Measurements from ENCODE around the gene CCDC57.
A peak's percentile ranks its signal among the peaks of the same experiment; 100 is the strongest.

The CCDC57 gene

GRCh38 chr17:82080048-82080788 is 132.4 kb downstream of the CCDC57 start:
- Histone ChIP-seq H3K36me3 (ENCODE audit: control insufficient read depth in 5 of 5, insufficient read depth in 5 of 5, low read length in 5 of 5) (peaks cover 0 to 68% (median 61%) of the 10 kb centered on the region in 5 donors), H3K4me3 (ENCODE audit: low read depth in 1 of 5, low read length in 5 of 5) (no peak overlapping the region), H3K27me3 (ENCODE audit: control insufficient read depth in 5 of 5, insufficient read depth in 4 of 5, low read length in 5 of 5) (no peaks in the 10 kb centered on the region)

DNA sequence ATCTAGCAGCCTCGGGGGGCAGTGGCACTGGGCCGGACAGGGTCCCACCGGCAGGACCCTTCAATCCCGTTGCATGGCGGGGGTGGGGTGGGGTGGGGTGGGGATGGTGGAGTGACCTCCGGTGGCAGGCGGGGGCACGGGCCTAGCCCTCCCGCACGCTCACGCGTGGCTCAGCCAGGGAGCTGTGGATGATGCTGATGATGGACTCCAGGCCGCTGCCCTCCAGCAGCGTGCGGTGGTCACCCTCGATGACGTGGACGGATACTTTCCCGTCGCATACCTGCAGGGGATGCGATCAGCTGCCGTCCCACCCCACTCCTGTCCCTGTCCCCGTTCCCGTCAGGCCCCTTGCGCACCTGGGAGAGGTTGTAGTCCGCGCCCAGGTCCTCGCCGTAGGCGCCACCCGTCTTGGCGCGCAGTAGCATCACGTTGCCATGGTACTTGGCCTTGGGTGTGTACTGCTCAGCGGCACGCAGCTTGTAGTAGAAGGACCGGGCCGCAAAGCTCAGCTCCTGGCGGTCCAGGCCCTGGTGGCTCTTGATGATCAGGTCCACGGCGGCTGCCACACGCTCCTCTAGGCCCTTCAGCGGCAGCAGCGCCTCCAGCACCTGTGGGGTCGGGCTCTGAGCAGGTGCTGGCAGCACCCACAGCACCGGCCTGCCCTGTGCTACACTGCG is 133.5 kb downstream of the CCDC57 start:
- H3K9ac ChIP-seq (ENCODE audit: low read length in 5 of 5) = no peak overlapping the region
- H3K4me1 ChIP-seq (ENCODE audit: control insufficient read depth in 5 of 5, insufficient read depth in 5 of 5, low read length in 5 of 5) = peaks cover 0 to 15% (median 7%) of the 10 kb centered on the region in 5 donors
- no peak overlapping the region for H3K27ac ChIP-seq (ENCODE audit: low read depth, low read length)
- H3K27me3 ChIP-seq (ENCODE audit: control insufficient read depth in 5 of 5, insufficient read depth in 4 of 5, low read length in 5 of 5) = no peaks in the 10 kb centered on the region
- no peaks in the 10 kb centered on the region for H3K9me3 ChIP-seq (ENCODE audit: control insufficient read depth in 5 of 5, low read length in 5 of 5)
- H3K4me3 ChIP-seq (ENCODE audit: low read depth in 1 of 5, low read length in 5 of 5) = no peak overlapping the region
- peaks cover 0 to 58% (median 50%) of the 10 kb centered on the region in 5 donors for H3K36me3 ChIP-seq (ENCODE audit: control insufficient read depth in 5 of 5, insufficient read depth in 5 of 5, low read length in 5 of 5)

More at GRCh38 chr17:82080048-82080788, 132.4 kb downstream of the CCDC57 start:
- Histone ChIP-seq H3K9me3 (ENCODE audit: control insufficient read depth in 5 of 5, low read length in 5 of 5) (no peaks in the 10 kb centered on the region), H3K9ac (ENCODE audit: low read length in 5 of 5) (no peak overlapping the region), H3K27ac (ENCODE audit: low read depth, low read length) (no peak overlapping the region), H3K4me1 (ENCODE audit: control insufficient read depth in 5 of 5, insufficient read depth in 5 of 5, low read length in 5 of 5) (peaks cover 0 to 18% (median 7%) of the 10 kb centered on the region in 5 donors)

DNA sequence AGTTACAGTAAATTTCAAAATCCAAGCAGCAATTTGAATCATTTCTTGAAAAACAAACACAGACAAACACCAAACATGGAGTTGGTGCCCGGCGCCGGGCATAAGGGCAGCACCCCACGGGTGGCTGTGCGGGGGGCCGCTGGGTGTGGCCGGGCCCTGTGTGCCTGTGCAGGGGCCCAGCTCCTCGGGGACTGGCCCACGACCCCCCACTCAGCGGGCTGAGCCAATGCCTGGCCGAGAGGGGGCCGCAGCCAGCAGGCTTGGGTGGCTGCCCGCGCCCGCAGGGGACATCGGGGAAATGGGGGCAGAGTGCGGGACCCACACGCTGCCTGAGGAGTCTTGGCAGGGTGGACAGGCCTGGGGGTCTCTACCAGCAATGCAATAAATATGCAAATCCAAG is 134.2 kb downstream of the CCDC57 start:
- H3K4me1 ChIP-seq (ENCODE audit: control insufficient read depth in 5 of 5, insufficient read depth in 5 of 5, low read length in 5 of 5) = peaks cover 0 to 15% (median 5%) of the 10 kb centered on the region in 5 donors
- H3K9me3 ChIP-seq (ENCODE audit: control insufficient read depth in 5 of 5, low read length in 5 of 5) = no peaks in the 10 kb centered on the region
- H3K9ac ChIP-seq (ENCODE audit: low read length in 5 of 5) = no peak overlapping the region
- no peak overlapping the region for H3K4me3 ChIP-seq (ENCODE audit: low read depth in 1 of 5, low read length in 5 of 5)
- no peaks in the 10 kb centered on the region for H3K27me3 ChIP-seq (ENCODE audit: control insufficient read depth in 5 of 5, insufficient read depth in 4 of 5, low read length in 5 of 5)
- H3K27ac ChIP-seq (ENCODE audit: low read depth, low read length) = no peak overlapping the region
- peaks cover 0 to 50% (median 43%) of the 10 kb centered on the region in 5 donors for H3K36me3 ChIP-seq (ENCODE audit: control insufficient read depth in 5 of 5, insufficient read depth in 5 of 5, low read length in 5 of 5)

DNA sequence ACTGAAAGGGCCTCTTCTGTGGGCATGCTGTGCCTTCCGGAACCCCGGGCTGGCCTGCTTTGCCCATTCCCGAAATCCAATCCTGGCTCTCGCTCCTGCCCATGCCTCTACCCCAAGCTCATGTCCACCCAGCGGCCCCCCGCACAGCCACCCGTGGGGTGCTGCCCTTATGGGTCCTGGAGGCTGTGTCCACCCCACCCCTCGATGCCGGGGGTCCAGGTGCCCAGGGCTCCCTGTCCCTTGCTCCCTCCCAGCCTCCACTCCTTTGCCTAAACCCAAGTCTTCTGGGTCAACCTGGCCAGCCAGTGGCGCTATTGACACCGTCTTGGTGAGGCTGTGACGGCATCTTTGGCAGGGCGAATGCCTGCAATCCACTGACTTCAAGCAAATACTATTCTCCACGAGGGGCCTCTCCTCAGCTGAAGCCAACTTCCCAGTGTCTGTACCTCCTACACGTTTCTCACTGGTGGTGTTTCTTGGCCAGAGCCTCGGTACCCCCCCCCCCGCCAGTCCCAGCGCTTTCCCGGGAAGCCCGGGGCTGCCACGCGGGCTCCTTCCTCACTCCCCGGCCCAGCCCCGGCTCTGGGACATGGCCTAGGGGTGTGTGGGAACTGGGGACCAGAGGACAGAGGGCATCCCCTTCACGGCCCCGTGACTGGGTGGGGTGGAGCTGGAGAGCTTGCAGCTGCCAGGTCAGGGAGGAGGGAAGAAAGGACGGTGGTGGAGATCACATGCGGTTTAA is 134.9 kb downstream of the CCDC57 start:
- Histone ChIP-seq H3K9me3 (ENCODE audit: control insufficient read depth in 5 of 5, low read length in 5 of 5) (no peaks in the 10 kb centered on the region), H3K9ac (ENCODE audit: low read length in 5 of 5) (no peak overlapping the region), H3K27ac (ENCODE audit: low read depth, low read length) (no peak overlapping the region), H3K27me3 (ENCODE audit: control insufficient read depth in 5 of 5, insufficient read depth in 4 of 5, low read length in 5 of 5) (no peaks in the 10 kb centered on the region), H3K4me1 (ENCODE audit: control insufficient read depth in 5 of 5, insufficient read depth in 5 of 5, low read length in 5 of 5) (peaks cover 0 to 15% (median 4%) of the 10 kb centered on the region in 5 donors), H3K4me3 (ENCODE audit: low read depth in 1 of 5, low read length in 5 of 5) (no peak overlapping the region), H3K36me3 (ENCODE audit: control insufficient read depth in 5 of 5, insufficient read depth in 5 of 5, low read length in 5 of 5) (peaks cover 0 to 44% (median 37%) of the 10 kb centered on the region in 5 donors)

GRCh38 chr17:82076785-82077591 is 135.7 kb downstream of the CCDC57 start:
- H3K4me3 ChIP-seq (ENCODE audit: low read depth in 1 of 5, low read length in 5 of 5) = no peak overlapping the region
- H3K9ac ChIP-seq (ENCODE audit: low read length in 5 of 5) = no peak overlapping the region
- peaks cover 0 to 15% (median 4%) of the 10 kb centered on the region in 5 donors for H3K4me1 ChIP-seq (ENCODE audit: control insufficient read depth in 5 of 5, insufficient read depth in 5 of 5, low read length in 5 of 5)
- peak overlapping the region; percentile 3 for H3K27ac ChIP-seq (ENCODE audit: low read depth, low read length)
- peaks cover 0 to 36% (median 29%) of the 10 kb centered on the region in 5 donors for H3K36me3 ChIP-seq (ENCODE audit: control insufficient read depth in 5 of 5, insufficient read depth in 5 of 5, low read length in 5 of 5)
- no peaks in the 10 kb centered on the region for H3K9me3 ChIP-seq (ENCODE audit: control insufficient read depth in 5 of 5, low read length in 5 of 5)
- H3K27me3 ChIP-seq (ENCODE audit: control insufficient read depth in 5 of 5, insufficient read depth in 4 of 5, low read length in 5 of 5) = no peaks in the 10 kb centered on the region

DNA sequence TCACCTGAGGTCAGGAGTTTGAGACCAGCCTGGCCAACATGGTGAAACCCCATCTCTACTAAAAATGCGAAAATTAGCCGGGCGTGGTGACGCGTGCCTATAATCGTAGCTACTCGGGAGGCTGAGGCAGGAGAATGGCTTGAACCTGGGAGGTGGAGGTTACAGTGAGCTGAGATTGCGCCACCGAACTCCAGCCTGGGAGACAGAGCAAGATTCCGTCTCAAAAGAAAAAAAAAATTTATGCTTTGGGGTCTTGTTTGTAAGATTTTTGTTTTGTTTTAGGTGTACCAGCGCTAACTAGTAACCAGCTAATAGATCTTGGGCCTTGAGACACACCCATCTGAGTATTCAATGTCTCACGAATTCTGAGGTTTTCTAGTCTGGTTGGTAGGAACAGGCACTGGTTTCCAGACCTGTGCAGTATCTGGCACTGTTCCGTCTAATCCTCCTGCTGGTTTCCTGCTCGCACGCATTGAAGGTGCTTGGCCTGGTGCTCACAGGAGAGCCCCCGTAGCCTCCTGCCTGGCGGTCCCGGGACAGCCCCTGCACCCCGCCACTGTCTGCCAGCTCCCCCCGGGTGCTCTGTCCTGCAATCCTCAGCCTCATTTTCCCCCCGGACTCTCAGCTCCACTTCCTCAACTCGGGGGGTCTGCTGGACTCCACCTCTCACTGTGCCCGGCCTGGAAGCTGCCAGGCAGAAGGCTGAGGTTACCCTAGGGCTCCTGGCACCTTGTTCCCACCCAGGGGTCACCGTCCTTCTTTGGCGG is 136.4 kb downstream of the CCDC57 start:
- H3K4me1 ChIP-seq (ENCODE audit: control insufficient read depth in 5 of 5, insufficient read depth in 5 of 5, low read length in 5 of 5) = peaks cover 0 to 15% (median under 1%) of the 10 kb centered on the region in 5 donors
- H3K4me3 ChIP-seq (ENCODE audit: low read depth in 1 of 5, low read length in 5 of 5) = no peak overlapping the region
- peak overlapping the region; percentile 3 for H3K27ac ChIP-seq (ENCODE audit: low read depth, low read length)
- no peaks in the 10 kb centered on the region for H3K9me3 ChIP-seq (ENCODE audit: control insufficient read depth in 5 of 5, low read length in 5 of 5)
- H3K9ac ChIP-seq (ENCODE audit: low read length in 5 of 5) = no peak overlapping the region
- H3K36me3 ChIP-seq (ENCODE audit: control insufficient read depth in 5 of 5, insufficient read depth in 5 of 5, low read length in 5 of 5) = peaks cover 0 to 28% (median 22%) of the 10 kb centered on the region in 5 donors
- H3K27me3 ChIP-seq (ENCODE audit: control insufficient read depth in 5 of 5, insufficient read depth in 4 of 5, low read length in 5 of 5) = no peaks in the 10 kb centered on the region

DNA sequence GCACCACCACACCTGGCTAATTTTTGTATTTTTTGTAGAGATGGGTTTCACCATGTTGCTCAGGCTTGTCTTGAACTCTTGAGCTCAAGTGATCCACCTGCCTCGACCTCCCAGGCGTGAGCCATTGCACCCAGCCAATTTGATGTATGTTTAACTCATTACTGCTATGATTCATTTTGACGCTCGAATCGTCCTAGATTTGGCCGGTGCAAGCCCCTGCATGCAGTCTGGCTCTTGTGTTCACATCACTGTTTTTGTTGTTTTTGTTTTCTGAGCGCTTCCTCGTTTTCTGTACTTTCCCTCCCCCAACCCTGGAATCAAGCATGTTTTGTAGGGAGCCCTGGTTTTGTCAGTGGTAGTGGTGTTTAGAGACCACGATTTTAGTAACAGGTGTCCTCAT is 139.2 kb downstream of the CCDC57 start:
- H3K27ac ChIP-seq (ENCODE audit: low read depth, low read length) = no peak overlapping the region
- H3K9ac ChIP-seq (ENCODE audit: low read length in 5 of 5) = no peak overlapping the region

GRCh38 chr17:82072827-82073226 is 139.8 kb downstream of the CCDC57 start:
- H3K9me3 ChIP-seq (ENCODE audit: control insufficient read depth in 5 of 5, low read length in 5 of 5) = no peaks in the 10 kb centered on the region

More for the DNA sequence above, 139.2 kb downstream of the CCDC57 start:
- H3K9me3 ChIP-seq (ENCODE audit: control insufficient read depth in 5 of 5, low read length in 5 of 5) = no peaks in the 10 kb centered on the region
- no peaks in the 10 kb centered on the region for H3K27me3 ChIP-seq (ENCODE audit: control insufficient read depth in 5 of 5, insufficient read depth in 4 of 5, low read length in 5 of 5)
- H3K4me3 ChIP-seq (ENCODE audit: low read depth in 1 of 5, low read length in 5 of 5) = no peak overlapping the region
- peaks cover 0 to 5% (median 0%) of the 10 kb centered on the region in 5 donors for H3K36me3 ChIP-seq (ENCODE audit: control insufficient read depth in 5 of 5, insufficient read depth in 5 of 5, low read length in 5 of 5)
- H3K4me1 ChIP-seq (ENCODE audit: control insufficient read depth in 5 of 5, insufficient read depth in 5 of 5, low read length in 5 of 5) = peaks cover 0 to 9% (median 0%) of the 10 kb centered on the region in 5 donors

GRCh38 chr17:82070611-82071010 is 142.0 kb downstream of the CCDC57 start:
- no peaks in the 10 kb centered on the region for H3K9me3 ChIP-seq (ENCODE audit: control insufficient read depth in 5 of 5, low read length in 5 of 5)
- no peak overlapping the region for H3K4me3 ChIP-seq (ENCODE audit: low read depth in 1 of 5, low read length in 5 of 5)
- H3K36me3 ChIP-seq (ENCODE audit: control insufficient read depth in 5 of 5, insufficient read depth in 5 of 5, low read length in 5 of 5) = no peaks in the 10 kb centered on the region
- H3K27ac ChIP-seq (ENCODE audit: low read depth, low read length) = no peak overlapping the region
- peaks cover 0 to 10% (median 8%) of the 10 kb centered on the region in 5 donors for H3K4me1 ChIP-seq (ENCODE audit: control insufficient read depth in 5 of 5, insufficient read depth in 5 of 5, low read length in 5 of 5)
- no peak overlapping the region for H3K9ac ChIP-seq (ENCODE audit: low read length in 5 of 5)
- no peaks in the 10 kb centered on the region for H3K27me3 ChIP-seq (ENCODE audit: control insufficient read depth in 5 of 5, insufficient read depth in 4 of 5, low read length in 5 of 5)

More at GRCh38 chr17:82072827-82073226, 139.8 kb downstream of the CCDC57 start:
- Histone ChIP-seq H3K27me3 (ENCODE audit: control insufficient read depth in 5 of 5, insufficient read depth in 4 of 5, low read length in 5 of 5) (no peaks in the 10 kb centered on the region), H3K27ac (ENCODE audit: low read depth, low read length) (no peak overlapping the region), H3K36me3 (ENCODE audit: control insufficient read depth in 5 of 5, insufficient read depth in 5 of 5, low read length in 5 of 5) (peaks cover 0 to under 1% (median 0%) of the 10 kb centered on the region in 5 donors), H3K4me1 (ENCODE audit: control insufficient read depth in 5 of 5, insufficient read depth in 5 of 5, low read length in 5 of 5) (peaks cover 0 to 3% (median 0%) of the 10 kb centered on the region in 5 donors), H3K4me3 (ENCODE audit: low read depth in 1 of 5, low read length in 5 of 5) (no peak overlapping the region), H3K9ac (ENCODE audit: low read length in 5 of 5) (no peak overlapping the region)

Data from subcutaneous abdominal adipose tissue (tissue), 5 donors.